ENCODE measurements around the gene SORCS2.
A peak's percentile ranks its signal among the peaks of the same experiment; 100 is the strongest.

Gene SORCS2

GRCh38 chr4:7710126-7710525 lies 517.8 kb downstream of the SORCS2 start:
- no peak for DNase-seq

GRCh38 chr4:7710576-7711306 lies 518.4 kb downstream of the SORCS2 start:
- no peak for DNase-seq

- no peak for DNase-seq
Measured at GRCh38 chr4:7711307-7711963, 519.1 kb downstream of the SORCS2 start.

- DNase-seq, result no peak
Measured at GRCh38 chr4:7712021-7712671, 519.8 kb downstream of the SORCS2 start.

GRCh38 chr4:7713757-7714156 lies 521.4 kb downstream of the SORCS2 start:
- DNase-seq, result no peak

- DNase-seq, result no peak
Measured at GRCh38 chr4:7714176-7714575, 521.8 kb downstream of the SORCS2 start.

- DNase-seq, result no peak
Measured at GRCh38 chr4:7714738-7715137, 522.4 kb downstream of the SORCS2 start.

GRCh38 chr4:7715271-7716009 lies 523.1 kb downstream of the SORCS2 start:
- no peak for DNase-seq

GRCh38 chr4:7716010-7716721 lies 523.8 kb downstream of the SORCS2 start:
- no peak for DNase-seq

- no peak for DNase-seq
Measured at GRCh38 chr4:7717161-7717560, 524.8 kb downstream of the SORCS2 start.

- no peak for DNase-seq
Measured at GRCh38 chr4:7717946-7718490, 525.7 kb downstream of the SORCS2 start.

- DNase-seq, result peak; percentile 36
Measured at GRCh38 chr4:7719354-7720174, 527.2 kb downstream of the SORCS2 start.

GRCh38 chr4:7721984-7722551 lies 529.7 kb downstream of the SORCS2 start:
- peak; percentile 36 for DNase-seq

- DNase-seq, result peak; percentile 56
Measured at GRCh38 chr4:7722766-7723387, 530.5 kb downstream of the SORCS2 start.

GRCh38 chr4:7723625-7724024 lies 531.3 kb downstream of the SORCS2 start:
- DNase-seq, result no peak

GRCh38 chr4:7725951-7726350 lies 533.6 kb downstream of the SORCS2 start:
- peak; percentile 44 for DNase-seq

- no peak for DNase-seq
Measured at GRCh38 chr4:7726665-7727413, 534.5 kb downstream of the SORCS2 start.

GRCh38 chr4:7727749-7728148 lies 535.4 kb downstream of the SORCS2 start:
- DNase-seq, result peak; percentile 15

GRCh38 chr4:7731437-7731836 lies 539.1 kb downstream of the SORCS2 start:
- DNase-seq, result no peak

GRCh38 chr4:7732263-7732662 lies 539.9 kb downstream of the SORCS2 start:
- DNase-seq, result no peak

All from fibroblast of skin of right biceps (primary cell).